Lung (tissue), 12 donors: ENCODE measurements around the gene HLA-A. TPM values are rescaled to one million over a fixed set of nuclear protein-coding genes. Genes with fewer than 3 reads are reported as not detected.

ENCODE experiments used
- ATAC-seq: fragments of 200-7000 bp; cut with Tn5 transposase; one replicate; pipeline ENCODE4 v1.9.1; 2020; ENCODE audit warnings: moderate number of reproducible peaks; ENCODE audit not compliant: insufficient read depth, low FRiP score
- DNase-seq, 3 donors: peaks; one replicate each; pipeline ENCODE4 v3.0.0-alpha.2; 2013 to 2017
- H3K27ac ChIP-seq, 2 donors: one replicate each; pipeline ENCODE4 v1.5.1; 2013; ENCODE audit warnings: mild to moderate bottlenecking in 2 of 2, moderate library complexity in 2 of 2, control low read depth in 1 of 2, inconsistent platforms in 1 of 2, low read depth in 1 of 2, low read length in 1 of 2
- H3K27me3 ChIP-seq, 3 donors: one replicate each; pipeline ENCODE4 v1.5.1; 2013; ENCODE audit warnings: low read length in 2 of 3; ENCODE audit not compliant: control insufficient read depth in 3 of 3, insufficient read depth in 3 of 3
- H3K36me3 ChIP-seq, 4 donors: one replicate each; pipeline ENCODE4 v1.5.1; 2013; ENCODE audit warnings: low read length in 4 of 4, mild to moderate bottlenecking in 1 of 4, moderate library complexity in 1 of 4; ENCODE audit not compliant: control insufficient read depth in 4 of 4, insufficient read depth in 4 of 4
- H3K4me1 ChIP-seq, 5 donors: one replicate each; pipeline ENCODE4 v1.5.1; 2013; ENCODE audit warnings: low read length in 5 of 5, mild to moderate bottlenecking in 2 of 5, moderate library complexity in 1 of 5; ENCODE audit not compliant: control insufficient read depth in 5 of 5, insufficient read depth in 5 of 5
- H3K4me3 ChIP-seq: one replicate; pipeline ENCODE4 v1.5.1; 2013; ENCODE audit warnings: mild to moderate bottlenecking, control low read depth, moderate library complexity
- H3K9ac ChIP-seq, 2 donors: one replicate each; pipeline ENCODE4 v1.5.1; 2013; ENCODE audit warnings: low read length in 2 of 2, control low read depth in 1 of 2; ENCODE audit not compliant: insufficient read depth in 1 of 2
- H3K9me3 ChIP-seq, 4 donors: one replicate each; pipeline ENCODE4 v1.5.1; 2013; ENCODE audit warnings: low read length in 3 of 4, mild to moderate bottlenecking in 1 of 4, moderate library complexity in 1 of 4; ENCODE audit not compliant: control insufficient read depth in 4 of 4, insufficient read depth in 3 of 4
- CTCF ChIP-seq: IDR thresholded peaks from 2 replicates; pipeline ENCODE4 v1.5.1; 2012; ENCODE audit warnings: mild to moderate bottlenecking; ENCODE audit errors: control extremely low read depth, extremely low read depth
- WGBS, 2 donors: extraction: QIAGEN DNeasy Blood & Tissue Kit; methylation state at CpG; one replicate each; pipeline ENCODE4 v1.1.7; 2013; 5-methylcytosine and 5-hydroxymethylcytosine counted together
- polyA plus RNA-seq, 2 donors: library from polyadenylated mRNA; stranded (reverse); fragments of 200-250 nt; gene quantifications; one replicate each; pipeline ENCODE4 v1.2.1, GENCODE V29; 2013
- total RNA-seq, 2 donors: library from RNA; depleted of rRNA in 1 of 2; stranded (reverse); fragments of >200 nt in 1 of 2; gene quantifications; one replicate each; pipeline ENCODE4 v1.2.1, GENCODE V29; 2014 to 2021
- donor health status: control.
- donor health status: control.
- donor health status: Bipolar disorder and iron deficiency.
- donor health status: healthy.
- donor health status: DM: yes; HTN: yes; CAD: no.

Gene HLA-A
- total and polyA plus RNA-seq, 4 donors, result 320 to 3,222 (median 711) TPM

- DNase-seq, result no peak
- Histone ChIP-seq H3K9ac (no peak overlapping the region), H3K9me3 (no peaks in the 10 kb centered on the region), H3K27me3 (peaks cover 0 to 23% (median 20%) of the 10 kb centered on the region in 3 donors), H3K4me3 (no peak overlapping the region), H3K4me1 (peaks cover 5 to 16% (median 6%) of the 10 kb centered on the region in 5 donors), H3K36me3 (no peaks in the 10 kb centered on the region), H3K27ac (no peak overlapping the region)
- TF ChIP-seq CTCF, result no peak
- WGBS, 2 donors, result 84 to 94% methylated on average over 2 of the region's 2 CpGs
- ATAC-seq, result no peak
Observed at GRCh38 chr6:29970711-29971110, 28.4 kb downstream of the HLA-A start.

GRCh38 chr6:29974901-29975560 lies 32.7 kb downstream of the HLA-A start:
- Histone ChIP-seq H3K27ac (peak overlapping the region in 1 of 2 donors; percentile 13), H3K9me3 (no peaks in the 10 kb centered on the region), H3K36me3 (no peaks in the 10 kb centered on the region), H3K4me1 (peaks cover 0 to 17% (median 6%) of the 10 kb centered on the region in 5 donors), H3K4me3 (peak overlapping the region; percentile 43), H3K9ac (no peak overlapping the region), H3K27me3 (peaks cover 0 to 35% (median 32%) of the 10 kb centered on the region in 3 donors)
- ATAC-seq, result no peak
- 11 to 24% methylated on average over 17 of the region's 17 CpGs for WGBS, 2 donors
- DNase-seq, result no peak
- no peak for TF ChIP-seq CTCF

- no peak for DNase-seq
- H3K27me3 ChIP-seq, result peaks cover 0 to 35% (median 32%) of the 10 kb centered on the region in 3 donors
Observed at GRCh38 chr6:29975561-29975907, 33.2 kb downstream of the HLA-A start.

More at GRCh38 chr6:29975561-29975907, 33.2 kb downstream of the HLA-A start:
- TF ChIP-seq CTCF, result no peak
- Histone ChIP-seq H3K9me3 (no peaks in the 10 kb centered on the region), H3K27ac (peak overlapping the region in 1 of 2 donors; percentile 13), H3K9ac (no peak overlapping the region), H3K4me1 (peaks cover 0 to 17% (median 6%) of the 10 kb centered on the region in 5 donors), H3K4me3 (peak overlapping the region; percentile 43), H3K36me3 (no peaks in the 10 kb centered on the region)
- 5 to 12% methylated on average over 25 of the region's 25 CpGs for WGBS, 2 donors
- ATAC-seq, result no peak
